Measurements from ENCODE around the gene FUNDC2.
A peak's percentile ranks its signal among the peaks of the same experiment; 100 is the strongest.

Gene FUNDC2

GRCh38 chrX:155070975-155071693 is 44.5 kb downstream of the FUNDC2 start, which contains the start of the genes BRCC3, CMC4 and MTCP1:
TSS of gene BRCC3 (plus strand) at chrX:155071508. CDS start at chrX:155071528, 20 bp downstream.
TSS of gene CMC4 (minus strand) at chrX:155071136. CDS start at chrX:155064023, 7,113 bp downstream.
TSS of gene MTCP1 (minus strand) at chrX:155071136. CDS start at chrX:155066010, 5,126 bp downstream.
- peak; percentile 68 for DNase-seq

GRCh38 chrX:155071694-155072280 is 45.1 kb downstream of the FUNDC2 start:
- peak; percentile 7 for DNase-seq

GRCh38 chrX:155086202-155086840 is 59.7 kb downstream of the FUNDC2 start:
- no peak for DNase-seq

- no peak for DNase-seq
These were observed 60.5 kb downstream of the FUNDC2 start for GRCh38 chrX:155086961-155087735.

GRCh38 chrX:155094468-155095061 is 67.9 kb downstream of the FUNDC2 start:
- no peak for DNase-seq

GRCh38 chrX:155105919-155106318 is 79.3 kb downstream of the FUNDC2 start:
- no peak for DNase-seq

- DNase-seq = no peak
These were observed 81.8 kb downstream of the FUNDC2 start for GRCh38 chrX:155108427-155108826.
